Vagina (tissue), 2 donors: Measurements from ENCODE around the gene TRPV2. TPM values are rescaled to one million over a fixed set of nuclear protein-coding genes. Genes with fewer than 3 reads are reported as not detected.

Experiments
- DNase-seq, 2 donors: peaks; one replicate each; pipeline ENCODE4 v3.0.0-alpha.2; 2017; ENCODE audit errors: extremely low spot score in 2 of 2
- H3K27ac ChIP-seq: fragments of 200-600 bp; sonication (generic); one replicate; pipeline ENCODE4 v1.5.1; 2019
- H3K27me3 ChIP-seq: fragments of 200-600 bp; sonication (generic); one replicate; pipeline ENCODE4 v1.5.1; 2019
- H3K36me3 ChIP-seq, 2 donors: fragments of 200-600 bp; sonication (generic); one replicate each; pipeline ENCODE4 v1.5.1; 2017 to 2019
- H3K4me1 ChIP-seq: fragments of 200-600 bp; sonication (generic); one replicate; pipeline ENCODE4 v1.5.1; 2019
- H3K4me3 ChIP-seq, 2 donors: fragments of 200-600 bp; sonication (generic); 1 replicate in 1 of 2; 2 replicates in 1 of 2; pipeline ENCODE4 v1.5.1; 2016 to 2019
- H3K9me3 ChIP-seq: fragments of 200-600 bp; sonication (generic); one replicate; pipeline ENCODE4 v1.5.1; 2019
- POLR2A ChIP-seq, 2 donors: fragments of 450-650 bp; IDR thresholded peaks; one replicate each; pipeline ENCODE4 v1.6.1; 2017; ENCODE audit warnings: antibody characterized with exemption in 2 of 2, mild to moderate bottlenecking in 2 of 2, moderate library complexity in 2 of 2
- POLR2AphosphoS5 ChIP-seq, 2 donors: sonication (generic); formaldehyde crosslinking; IDR thresholded peaks; one replicate each; pipeline ENCODE4 v1.9.0; 2017; ENCODE audit warnings: antibody characterized with exemption in 2 of 2, mild to moderate bottlenecking in 2 of 2, low read depth in 1 of 2; ENCODE audit not compliant: insufficient read depth in 1 of 2
- intact Hi-C: fragments of 100-400 bp; cut with DNase I; formaldehyde crosslinking; loops from one replicate; pipeline ENCODE4 v1.15.1; 2023
- total RNA-seq: library from RNA; depleted of rRNA; stranded (reverse); fragments of >200 nt; gene quantifications from one replicate; pipeline ENCODE4 v1.2.3, GENCODE V29; 2016
- TF ChIP-seq, protein P1 (sequence below), 3 experiments: fragments of 450-650 bp in 2 of 3; fragments of 200-600 bp in 1 of 3; sonication (generic) in 1 of 3; IDR thresholded peaks; one replicate each; pipeline ENCODE4 v1.5.1; 2017 to 2019; ENCODE audit warnings: antibody characterized with exemption in 3 of 3, mild to moderate bottlenecking in 2 of 3, moderate library complexity in 2 of 3

Gene TRPV2
- total RNA-seq, 1 donor from 2014 or later = 22.3 TPM

DNA sequence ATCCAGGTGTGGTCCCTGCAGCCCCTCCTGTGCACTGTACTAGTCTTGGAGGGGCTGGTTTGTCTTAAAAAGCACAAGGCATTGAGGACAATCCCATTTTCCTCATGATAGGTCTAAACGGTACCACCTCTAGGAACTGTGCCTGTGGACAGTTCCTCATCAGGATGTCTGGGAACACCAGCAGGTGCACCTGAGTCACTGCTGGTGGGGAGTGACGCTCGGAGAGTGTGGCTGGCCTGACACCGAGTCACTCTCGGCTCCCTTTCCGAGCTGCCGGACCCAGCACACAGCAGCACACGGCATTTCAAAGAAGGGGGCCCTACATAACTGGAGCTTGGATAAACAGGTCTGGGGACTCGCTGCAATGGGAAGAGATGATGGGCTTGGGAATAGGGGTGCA is 51.0 kb downstream of the TRPV2 start:
- intact Hi-C loops = no loop called here
- Histone ChIP-seq H3K4me3 (no peak overlapping the region), H3K27me3 (no peaks in the 10 kb centered on the region), H3K27ac (no peak overlapping the region), H3K9me3 (no peaks in the 10 kb centered on the region), H3K4me1 (peaks cover 20% of the 10 kb centered on the region), H3K36me3 (no peaks in the 10 kb centered on the region)
- DNase-seq = no peak
- TF ChIP-seq POLR2AphosphoS5 (IDR thresholded peaks at IDR 0.05; ENCODE audit: insufficient read depth in 1 of 2, low read depth in 1 of 2) (no peak), POLR2A (IDR thresholded peaks at IDR 0.05) (no peak)
- TF ChIP-seq, protein P1, sequence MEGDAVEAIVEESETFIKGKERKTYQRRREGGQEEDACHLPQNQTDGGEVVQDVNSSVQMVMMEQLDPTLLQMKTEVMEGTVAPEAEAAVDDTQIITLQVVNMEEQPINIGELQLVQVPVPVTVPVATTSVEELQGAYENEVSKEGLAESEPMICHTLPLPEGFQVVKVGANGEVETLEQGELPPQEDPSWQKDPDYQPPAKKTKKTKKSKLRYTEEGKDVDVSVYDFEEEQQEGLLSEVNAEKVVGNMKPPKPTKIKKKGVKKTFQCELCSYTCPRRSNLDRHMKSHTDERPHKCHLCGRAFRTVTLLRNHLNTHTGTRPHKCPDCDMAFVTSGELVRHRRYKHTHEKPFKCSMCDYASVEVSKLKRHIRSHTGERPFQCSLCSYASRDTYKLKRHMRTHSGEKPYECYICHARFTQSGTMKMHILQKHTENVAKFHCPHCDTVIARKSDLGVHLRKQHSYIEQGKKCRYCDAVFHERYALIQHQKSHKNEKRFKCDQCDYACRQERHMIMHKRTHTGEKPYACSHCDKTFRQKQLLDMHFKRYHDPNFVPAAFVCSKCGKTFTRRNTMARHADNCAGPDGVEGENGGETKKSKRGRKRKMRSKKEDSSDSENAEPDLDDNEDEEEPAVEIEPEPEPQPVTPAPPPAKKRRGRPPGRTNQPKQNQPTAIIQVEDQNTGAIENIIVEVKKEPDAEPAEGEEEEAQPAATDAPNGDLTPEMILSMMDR (IDR thresholded peaks at IDR 0.05) = no peak

DNA sequence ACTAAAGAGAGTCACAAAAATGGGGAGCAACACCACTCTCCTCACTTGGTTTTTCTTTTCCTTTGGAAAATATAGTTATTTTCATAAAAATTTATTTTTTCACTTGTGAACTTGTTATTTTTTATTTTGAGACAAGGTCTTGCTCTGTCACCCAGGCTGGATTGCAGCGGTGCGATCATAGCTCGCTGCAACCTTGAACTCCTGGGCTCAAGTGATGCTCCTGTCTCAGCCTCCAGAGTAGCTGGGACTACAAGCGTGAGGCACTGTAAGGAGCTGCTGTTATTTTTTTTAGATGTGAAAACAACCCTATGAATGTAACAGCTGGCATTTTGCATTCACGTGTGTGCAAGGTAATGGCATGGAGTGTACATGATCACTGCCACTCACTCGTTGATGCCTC is 51.7 kb downstream of the TRPV2 start:
- intact Hi-C loops = no loop called here
- Histone ChIP-seq H3K4me1 (peaks cover 20% of the 10 kb centered on the region), H3K27me3 (no peaks in the 10 kb centered on the region), H3K36me3 (no peaks in the 10 kb centered on the region), H3K4me3 (no peak overlapping the region), H3K9me3 (no peaks in the 10 kb centered on the region), H3K27ac (no peak overlapping the region)
- TF ChIP-seq POLR2A (IDR thresholded peaks at IDR 0.05) (no peak), POLR2AphosphoS5 (IDR thresholded peaks at IDR 0.05; ENCODE audit: insufficient read depth in 1 of 2, low read depth in 1 of 2) (no peak)
- DNase-seq = no peak

DNA sequence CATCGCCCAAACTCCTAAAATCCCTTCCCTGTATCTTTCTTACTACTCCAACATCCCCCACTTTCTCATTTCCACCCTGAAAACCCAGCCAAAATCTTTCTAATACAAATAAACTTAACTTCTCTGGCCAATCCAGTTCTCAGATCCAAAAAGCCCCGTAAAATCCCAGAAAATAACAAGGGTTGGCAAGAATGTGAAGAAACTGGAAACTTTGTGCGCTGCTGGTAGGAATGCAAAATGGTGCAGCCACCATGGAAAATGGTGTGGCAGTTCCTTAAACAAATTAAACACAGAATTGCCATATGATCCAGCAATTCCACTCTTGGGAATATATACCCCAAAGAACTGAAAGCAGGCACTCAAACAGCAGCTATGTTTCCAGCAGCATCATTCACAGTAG is 52.5 kb downstream of the TRPV2 start:
- no peak for DNase-seq
- TF ChIP-seq, protein P1 (IDR thresholded peaks at IDR 0.05) = no peak
- TF ChIP-seq POLR2AphosphoS5 (IDR thresholded peaks at IDR 0.05; ENCODE audit: insufficient read depth in 1 of 2, low read depth in 1 of 2) (no peak), POLR2A (IDR thresholded peaks at IDR 0.05) (no peak)
- Histone ChIP-seq H3K9me3 (no peaks in the 10 kb centered on the region), H3K4me3 (no peak overlapping the region), H3K36me3 (no peaks in the 10 kb centered on the region), H3K4me1 (peaks cover 20% of the 10 kb centered on the region), H3K27ac (no peak overlapping the region), H3K27me3 (no peaks in the 10 kb centered on the region)
- intact Hi-C loops = no loop called here

DNA sequence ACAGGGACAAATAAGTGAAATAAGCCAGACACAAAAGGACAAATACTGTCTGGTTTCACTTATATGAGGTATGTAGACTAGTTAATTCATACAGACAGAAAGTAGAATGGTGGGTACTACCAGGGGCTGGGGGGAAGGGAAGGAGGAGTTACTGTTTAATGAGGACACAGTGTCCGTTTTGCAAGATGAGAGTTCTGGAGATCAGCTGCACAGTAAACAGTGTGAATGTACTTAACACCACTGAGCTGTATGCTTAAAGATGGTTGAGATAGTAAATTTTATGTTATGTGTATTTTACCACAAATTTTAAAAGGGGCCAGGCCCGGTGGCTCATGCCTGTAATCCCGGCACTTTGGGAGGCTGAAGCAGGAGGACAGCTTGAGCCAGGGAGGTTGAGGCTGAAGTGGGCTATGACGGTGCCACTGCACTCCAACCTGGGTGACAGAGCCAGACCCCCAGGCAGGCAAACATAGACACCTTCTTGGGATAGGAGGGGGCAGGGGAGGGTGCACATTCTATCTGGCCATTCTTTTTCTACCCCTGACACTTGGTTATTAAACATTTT is 53.1 kb downstream of the TRPV2 start:
- H3K9me3 ChIP-seq = no peaks in the 10 kb centered on the region
- H3K4me1 ChIP-seq = peaks cover 17% of the 10 kb centered on the region
- intact Hi-C loops = no loop called here

DNA sequence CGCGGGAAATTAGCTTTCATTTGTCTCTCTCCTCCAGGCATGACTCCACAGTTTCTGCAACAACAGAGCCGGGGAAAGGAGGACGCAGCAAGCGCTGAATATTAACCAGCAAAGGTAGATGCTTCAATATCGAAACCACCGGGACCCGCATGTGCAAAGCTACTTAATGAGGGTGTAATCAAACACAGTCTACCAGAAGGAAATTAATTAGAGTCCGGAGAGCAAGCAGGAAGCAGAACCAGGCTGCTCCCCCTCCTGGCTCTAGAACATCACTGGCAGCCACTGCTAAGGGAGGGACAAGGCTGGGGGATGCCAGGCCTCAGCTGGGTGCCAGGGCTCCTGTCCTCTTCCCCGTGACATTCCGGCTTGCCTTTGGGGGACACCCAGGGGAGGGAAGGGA is 54.9 kb downstream of the TRPV2 start:
- H3K27ac ChIP-seq = no peak overlapping the region
- H3K9me3 ChIP-seq = no peaks in the 10 kb centered on the region
- DNase-seq = no peak
- H3K4me3 ChIP-seq = no peak overlapping the region
- intact Hi-C loops = no loop called here
- no peaks in the 10 kb centered on the region for H3K36me3 ChIP-seq
- H3K27me3 ChIP-seq = no peaks in the 10 kb centered on the region
- TF ChIP-seq POLR2A (IDR thresholded peaks at IDR 0.05) (no peak), POLR2AphosphoS5 (IDR thresholded peaks at IDR 0.05; ENCODE audit: insufficient read depth in 1 of 2, low read depth in 1 of 2) (no peak)
- TF ChIP-seq, protein P1 (IDR thresholded peaks at IDR 0.05) = no peak
- peaks cover 11% of the 10 kb centered on the region for H3K4me1 ChIP-seq

More for the DNA sequence above, 53.1 kb downstream of the TRPV2 start:
- H3K27ac ChIP-seq = no peak overlapping the region
- H3K36me3 ChIP-seq = no peaks in the 10 kb centered on the region
- TF ChIP-seq, protein P1 (IDR thresholded peaks at IDR 0.05) = no peak
- TF ChIP-seq POLR2AphosphoS5 (IDR thresholded peaks at IDR 0.05; ENCODE audit: insufficient read depth in 1 of 2, low read depth in 1 of 2) (no peak), POLR2A (IDR thresholded peaks at IDR 0.05) (no peak)
- no peak overlapping the region for H3K4me3 ChIP-seq
- no peak for DNase-seq
- no peaks in the 10 kb centered on the region for H3K27me3 ChIP-seq
